Sigmoid colon (tissue), 7 donors: ENCODE results near the gene LPP. TPM values are rescaled to one million over a fixed set of nuclear protein-coding genes. Genes with fewer than 3 reads are reported as not detected.

Experiments
- DNase-seq: peaks from one replicate; pipeline ENCODE4 v3.0.0-alpha.2; 2019
- H3K27ac ChIP-seq, 4 donors: fragments of 200-600 bp; sonication (generic); one replicate each; pipeline ENCODE4 v1.5.1; 2016 to 2019; ENCODE audit warnings: mild to moderate bottlenecking in 1 of 4
- H3K27me3 ChIP-seq, 3 donors: fragments of 200-600 bp; sonication (generic); one replicate each; pipeline ENCODE4 v1.5.1; 2019; ENCODE audit warnings: mild to moderate bottlenecking in 1 of 3
- H3K36me3 ChIP-seq, 4 donors: fragments of 200-600 bp; sonication (generic); one replicate each; pipeline ENCODE4 v1.5.1; 2016 to 2019
- H3K4me1 ChIP-seq, 4 donors: fragments of 200-600 bp; sonication (generic); one replicate each; pipeline ENCODE4 v1.5.1; 2017 to 2019
- H3K4me3 ChIP-seq, 4 donors: fragments of 200-600 bp; sonication (generic); one replicate each; pipeline ENCODE4 v1.5.1; 2017 to 2019; ENCODE audit warnings: mild to moderate bottlenecking in 2 of 4, moderate library complexity in 1 of 4
- H3K9me3 ChIP-seq, 4 donors: fragments of 200-600 bp in 3 of 4; sonication (generic) in 3 of 4; one replicate each; pipeline versions ENCODE4 v1.5.1 to v1.6.1; 2013 to 2019
- CTCF ChIP-seq, 4 experiments: fragments of 450-650 bp in 3 of 4; fragments of 200-600 bp in 1 of 4; IDR thresholded peaks; one replicate each; pipeline ENCODE4 v1.5.1; 2016 to 2019; ENCODE audit warnings: antibody characterized with exemption in 4 of 4, mild to moderate bottlenecking in 3 of 4, moderate library complexity in 2 of 4
- EP300 ChIP-seq, 4 donors: sonication (generic); formaldehyde crosslinking; IDR thresholded peaks; one replicate each; pipeline ENCODE4 v1.6.1; 2017; ENCODE audit warnings: antibody characterized with exemption in 4 of 4
- POLR2A ChIP-seq, 2 donors: fragments of 450-650 bp; IDR thresholded peaks; one replicate each; pipeline ENCODE4 v1.6.1; 2016; ENCODE audit warnings: antibody characterized with exemption in 2 of 2, mild to moderate bottlenecking in 2 of 2, moderate library complexity in 2 of 2
- POLR2AphosphoS5 ChIP-seq, 4 donors: sonication (generic); formaldehyde crosslinking; IDR thresholded peaks; one replicate each; pipeline ENCODE4 v1.6.1; 2017; ENCODE audit warnings: antibody characterized with exemption in 4 of 4
- WGBS, 2 donors: extraction: QIAGEN DNeasy Blood & Tissue Kit; methylation state at CpG; one replicate each; pipeline ENCODE4 v1.1.7; 2013; 5-methylcytosine and 5-hydroxymethylcytosine counted together
- intact Hi-C: fragments of 100-400 bp; cut with DNase I; formaldehyde crosslinking; loops from one replicate; pipeline ENCODE4 v1.15.1; 2023
- polyA plus RNA-seq, 3 donors: library from polyadenylated mRNA; stranded (reverse); fragments of 200-250 nt; gene quantifications; one replicate each; pipeline ENCODE4 v1.2.3, GENCODE V29; 2013
- total RNA-seq, 4 donors: library from RNA; depleted of rRNA; stranded (reverse); fragments of >200 nt; gene quantifications; one replicate each; pipeline ENCODE4 v1.1.0, GENCODE V29; 2016
- donor health status: healthy with polysubstance abuse.
- donor health status: Bipolar disorder and iron deficiency.
- donor health status: healthy.

LPP gene
- total and polyA plus RNA-seq, 7 donors, result 5.3 to 1,773 (median 824) TPM

- Histone ChIP-seq H3K27me3 (no peaks in the 10 kb centered on the region), H3K27ac (peak overlapping the region in 2 of 4 donors; percentile 38 to 55), H3K4me1 (peaks cover 0 to 78% (median 73%) of the 10 kb centered on the region in 4 donors), H3K9me3 (no peaks in the 10 kb centered on the region), H3K4me3 (no peak overlapping the region), H3K36me3 (no peaks in the 10 kb centered on the region)
- TF ChIP-seq POLR2AphosphoS5 (IDR thresholded peaks at IDR 0.05) (no peak), EP300 (IDR thresholded peaks at IDR 0.05) (no peak), CTCF (IDR thresholded peaks at IDR 0.05) (no peak), POLR2A (IDR thresholded peaks at IDR 0.05) (no peak)
- no peak for DNase-seq
- intact Hi-C loops, result no loop called here
Observed at GRCh38 chr3:188336178-188336577, 182.2 kb downstream of the LPP start.

- no peaks in the 10 kb centered on the region for H3K9me3 ChIP-seq
- 97 to 99% methylated on average over 4 of the region's 4 CpGs for WGBS, 2 donors
- H3K36me3 ChIP-seq, result no peaks in the 10 kb centered on the region
- H3K4me1 ChIP-seq, result peaks cover 0 to 81% (median 75%) of the 10 kb centered on the region in 4 donors
- peak overlapping the region in 2 of 4 donors; percentile 38 to 55 for H3K27ac ChIP-seq
- no peak overlapping the region for H3K4me3 ChIP-seq
- intact Hi-C loops, result no loop called here
- no peak for DNase-seq
- no peaks in the 10 kb centered on the region for H3K27me3 ChIP-seq
- TF ChIP-seq POLR2A (IDR thresholded peaks at IDR 0.05) (no peak), EP300 (IDR thresholded peaks at IDR 0.05) (no peak), POLR2AphosphoS5 (IDR thresholded peaks at IDR 0.05) (no peak), CTCF (IDR thresholded peaks at IDR 0.05) (no peak)
Observed at GRCh38 chr3:188337232-188337631, 183.3 kb downstream of the LPP start.

GRCh38 chr3:188338086-188338485 is 184.1 kb downstream of the LPP start:
- Histone ChIP-seq H3K36me3 (no peaks in the 10 kb centered on the region), H3K4me3 (no peak overlapping the region), H3K27me3 (no peaks in the 10 kb centered on the region), H3K9me3 (no peaks in the 10 kb centered on the region), H3K27ac (peak overlapping the region in 2 of 4 donors; percentile 38 to 55), H3K4me1 (peaks cover 0 to 81% (median 71%) of the 10 kb centered on the region in 4 donors)
- DNase-seq, result no peak
- no peak for TF ChIP-seq POLR2AphosphoS5 (IDR thresholded peaks at IDR 0.05)
- intact Hi-C loops, result no loop called here

GRCh38 chr3:188339410-188340295 is 185.7 kb downstream of the LPP start:
- Histone ChIP-seq H3K27me3 (no peaks in the 10 kb centered on the region), H3K36me3 (no peaks in the 10 kb centered on the region), H3K4me3 (no peak overlapping the region), H3K9me3 (no peaks in the 10 kb centered on the region), H3K4me1 (peaks cover 0 to 89% (median 83%) of the 10 kb centered on the region in 4 donors), H3K27ac (peak overlapping the region; percentile 20 to 55 (median 34))
- no peak for DNase-seq
- intact Hi-C loops, result no loop called here
- no peak for TF ChIP-seq POLR2A (IDR thresholded peaks at IDR 0.05)
- TF ChIP-seq CTCF (IDR thresholded peaks at IDR 0.05), result no peak
- TF ChIP-seq EP300 (IDR thresholded peaks at IDR 0.05), result no peak
- TF ChIP-seq POLR2AphosphoS5 (IDR thresholded peaks at IDR 0.05), result peak in 1 of 4 donors; percentile 23
- 75 to 81% methylated on average over 11 of the region's 11 CpGs for WGBS, 2 donors

- Histone ChIP-seq H3K4me1 (peaks cover 0 to 93% (median 86%) of the 10 kb centered on the region in 4 donors), H3K27ac (peak overlapping the region in 3 of 4 donors; percentile 9 to 55 (median 13)), H3K4me3 (no peak overlapping the region), H3K36me3 (no peaks in the 10 kb centered on the region), H3K27me3 (no peaks in the 10 kb centered on the region), H3K9me3 (no peaks in the 10 kb centered on the region)
- intact Hi-C loops, result no loop called here
- TF ChIP-seq POLR2A (IDR thresholded peaks at IDR 0.05) (no peak), POLR2AphosphoS5 (IDR thresholded peaks at IDR 0.05) (no peak), EP300 (IDR thresholded peaks at IDR 0.05) (no peak), CTCF (IDR thresholded peaks at IDR 0.05) (no peak)
- 91 to 95% methylated on average over 2 of the region's 2 CpGs for WGBS, 2 donors
- DNase-seq, result no peak
Observed at GRCh38 chr3:188341501-188341900, 187.5 kb downstream of the LPP start.
